A673 (cell line): ENCODE measurements around the gene ZBTB38. TPM values are rescaled to one million over a fixed set of nuclear protein-coding genes. Genes with fewer than 3 reads are reported as not detected.
A peak's percentile ranks its signal among the peaks of the same experiment; 100 is the strongest.

Experiments used
- BruUV-seq: library from RNA; stranded (reverse); fragments of 400-500 nt; replicated peaks from 2 replicates; lab custom pipeline; 2021; lab: Mats Ljungman, UMichigan
- CTCF ChIA-PET: fragments of 300-600 bp; sonication (Branson Sonifier 250); formaldehyde crosslinking; loops from one replicate; lab custom pipeline; 2022; ENCODE audit warnings: antibody characterized with exemption; lab: Charles Lee
- POLR2A ChIA-PET: fragments of 300-600 bp; sonication (Branson Sonifier 250); formaldehyde crosslinking; loops from one replicate; lab custom pipeline; 2022; ENCODE audit warnings: antibody characterized with exemption; ENCODE audit not compliant: low non-redundant PET; lab: Charles Lee
- DNase-seq: peaks from one replicate; pipeline ENCODE4 v3.0.0-alpha.2; 2015; ENCODE audit warnings: low spot score
- H3K27ac ChIP-seq: fragments of 200-600 bp; sonication (generic); 2 replicates; pipeline ENCODE4 v1.5.1; 2016; ENCODE audit warnings: mixed run types, low read depth, mild to moderate bottlenecking, mixed read lengths, antibody characterized with exemption, low read length; ENCODE audit not compliant: poor library complexity, severe bottlenecking
- H3K27me3 ChIP-seq: fragments of 200-600 bp; sonication (generic); replicated peaks from 2 replicates; pipeline ENCODE4 v1.6.1; 2017; ENCODE audit warnings: mixed run types, low read depth, mild to moderate bottlenecking, mixed read lengths, antibody characterized with exemption, low read length; ENCODE audit not compliant: insufficient read depth, poor library complexity
- H3K36me3 ChIP-seq: fragments of 200-600 bp; sonication (generic); 2 replicates; pipeline ENCODE4 v1.6.1; 2016; ENCODE audit warnings: mixed run types, mild to moderate bottlenecking, mixed read lengths, antibody characterized with exemption, low read length; ENCODE audit not compliant: insufficient read depth, poor library complexity, severe bottlenecking
- H3K4me1 ChIP-seq: fragments of 200-600 bp; sonication (generic); 2 replicates; pipeline ENCODE4 v1.6.1; 2017; ENCODE audit warnings: mixed run types, mild to moderate bottlenecking, mixed read lengths, antibody characterized with exemption, low read length; ENCODE audit not compliant: insufficient read depth, poor library complexity, severe bottlenecking
- H3K4me3 ChIP-seq: fragments of 200-600 bp; sonication (generic); 2 replicates; pipeline ENCODE4 v1.5.1; 2016; ENCODE audit warnings: low read depth, mixed run types, mild to moderate bottlenecking, mixed read lengths, low read length; ENCODE audit not compliant: poor library complexity, severe bottlenecking
- H3K9me3 ChIP-seq: fragments of 200-600 bp; sonication (generic); 2 replicates; pipeline ENCODE4 v1.6.1; 2016; ENCODE audit warnings: mixed run types, low read depth, mild to moderate bottlenecking, mixed read lengths, antibody characterized with exemption, low read length; ENCODE audit not compliant: poor library complexity, severe bottlenecking
- EZH2 ChIP-seq: fragments of 200-600 bp; sonication (generic); IDR thresholded peaks from 2 replicates; pipeline ENCODE4 v1.6.1; 2017; ENCODE audit warnings: borderline replicate concordance, low read depth, mild to moderate bottlenecking, mixed read lengths, antibody characterized with exemption, low read length; ENCODE audit not compliant: poor library complexity, severe bottlenecking
- intact Hi-C: fragments of 100-400 bp; cut with micrococcal nuclease; formaldehyde crosslinking; loops from one replicate; pipeline ENCODE4 v1.10.0; 2022; ENCODE audit not compliant: unreplicated experiment
- total RNA-seq: library from RNA; stranded (reverse); gene quantifications from 2 replicates; pipeline ENCODE4 v1.2.3, GENCODE V29; 2021
- TF ChIP-seq, protein P1 (sequence below): fragments of 300-800, 200-600 bp; sonication (generic); conservative IDR thresholded peaks from 2 replicates; pipeline ENCODE4 v1.5.1; 2017; ENCODE audit warnings: low read depth, mild to moderate bottlenecking, antibody characterized with exemption, low read length, moderate library complexity, mixed read lengths

The ZBTB38 gene
- total RNA-seq, 1 experiment from 2014 or later, result 23.7 TPM

DNA sequence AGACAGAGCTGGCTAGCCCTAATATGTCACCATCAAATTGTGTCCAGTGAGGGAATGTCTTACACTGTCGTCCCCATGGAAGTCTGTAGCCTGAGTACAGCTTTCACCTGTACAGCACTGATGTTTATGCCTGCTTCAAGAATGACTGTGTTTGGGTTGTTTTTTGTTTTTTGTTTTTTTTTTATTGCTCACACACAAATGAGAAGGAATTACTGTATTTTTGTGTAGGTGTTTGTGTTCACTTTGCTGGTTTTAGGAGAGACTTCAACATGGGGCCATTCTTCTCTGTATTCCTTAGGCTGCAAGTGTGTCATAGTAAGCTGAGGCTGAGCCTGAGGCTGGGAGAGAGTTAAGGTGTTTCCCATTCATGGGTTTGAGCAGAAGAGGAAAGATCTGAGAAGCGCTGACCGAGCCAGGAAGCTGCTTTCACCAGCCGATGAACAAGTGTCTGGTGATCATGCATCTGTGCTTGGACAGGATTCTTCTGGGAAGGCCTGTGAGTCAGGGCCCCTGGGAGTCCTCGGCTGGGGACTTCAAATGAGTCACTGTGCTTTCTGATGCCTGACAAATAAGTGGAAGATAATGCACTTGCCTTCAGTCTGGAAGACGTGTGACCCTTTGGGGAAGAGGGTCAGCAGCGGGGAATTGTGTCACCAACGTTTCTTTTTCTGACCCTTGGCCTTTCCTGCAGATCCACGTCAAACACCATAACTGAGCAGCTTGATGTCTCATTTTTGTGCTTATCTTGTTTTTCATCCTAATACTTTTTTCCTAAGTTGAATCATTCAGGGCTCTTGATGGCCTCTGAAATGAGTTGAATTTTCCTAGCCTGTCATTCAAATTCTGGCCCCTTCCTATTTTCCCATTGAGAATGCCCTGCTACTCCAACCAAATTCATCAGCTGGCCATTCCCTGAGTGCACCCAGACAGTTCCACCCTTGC is 36.7 kb upstream of the ZBTB38 start:
- no peaks in the 10 kb centered on the region for H3K36me3 ChIP-seq
- H3K9me3 ChIP-seq, result no peaks in the 10 kb centered on the region
- POLR2A ChIA-PET, result no interaction called here
- intact Hi-C loops, result no loop called here
- TF ChIP-seq, protein P1, sequence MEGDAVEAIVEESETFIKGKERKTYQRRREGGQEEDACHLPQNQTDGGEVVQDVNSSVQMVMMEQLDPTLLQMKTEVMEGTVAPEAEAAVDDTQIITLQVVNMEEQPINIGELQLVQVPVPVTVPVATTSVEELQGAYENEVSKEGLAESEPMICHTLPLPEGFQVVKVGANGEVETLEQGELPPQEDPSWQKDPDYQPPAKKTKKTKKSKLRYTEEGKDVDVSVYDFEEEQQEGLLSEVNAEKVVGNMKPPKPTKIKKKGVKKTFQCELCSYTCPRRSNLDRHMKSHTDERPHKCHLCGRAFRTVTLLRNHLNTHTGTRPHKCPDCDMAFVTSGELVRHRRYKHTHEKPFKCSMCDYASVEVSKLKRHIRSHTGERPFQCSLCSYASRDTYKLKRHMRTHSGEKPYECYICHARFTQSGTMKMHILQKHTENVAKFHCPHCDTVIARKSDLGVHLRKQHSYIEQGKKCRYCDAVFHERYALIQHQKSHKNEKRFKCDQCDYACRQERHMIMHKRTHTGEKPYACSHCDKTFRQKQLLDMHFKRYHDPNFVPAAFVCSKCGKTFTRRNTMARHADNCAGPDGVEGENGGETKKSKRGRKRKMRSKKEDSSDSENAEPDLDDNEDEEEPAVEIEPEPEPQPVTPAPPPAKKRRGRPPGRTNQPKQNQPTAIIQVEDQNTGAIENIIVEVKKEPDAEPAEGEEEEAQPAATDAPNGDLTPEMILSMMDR, result no peak
- TF ChIP-seq EZH2, result no peak
- H3K4me1 ChIP-seq, result no peaks in the 10 kb centered on the region
- CTCF ChIA-PET, result no interaction called here
- peak; percentile 66 for DNase-seq
- H3K4me3 ChIP-seq, result no peak overlapping the region
- no peak overlapping the region for H3K27ac ChIP-seq
- no TSS peak for BruUV-seq
- H3K27me3 ChIP-seq, result no peaks in the 10 kb centered on the region

DNA sequence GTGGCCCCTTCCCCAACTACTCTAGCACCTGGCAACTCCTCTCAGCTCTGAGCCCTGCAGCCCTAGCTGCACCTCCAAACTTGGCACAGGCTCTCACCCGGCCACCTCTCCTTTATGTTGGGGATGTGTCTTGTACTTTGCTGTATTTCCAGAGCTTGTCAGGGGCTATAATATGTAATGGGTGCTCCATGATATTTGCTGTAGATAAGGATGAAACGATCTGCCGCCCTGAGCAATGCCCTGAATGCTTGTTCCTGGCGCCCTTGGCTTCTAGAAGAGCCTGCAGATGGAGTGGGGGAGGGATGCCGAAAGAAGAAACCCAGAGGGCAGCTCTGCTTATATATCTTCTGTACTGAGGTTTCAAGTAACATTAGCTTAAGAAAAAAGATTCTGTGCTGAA is 35.9 kb upstream of the ZBTB38 start:
- Histone ChIP-seq H3K9me3 (no peaks in the 10 kb centered on the region), H3K4me1 (no peaks in the 10 kb centered on the region), H3K27me3 (no peaks in the 10 kb centered on the region), H3K4me3 (no peak overlapping the region), H3K36me3 (no peaks in the 10 kb centered on the region), H3K27ac (no peak overlapping the region)
- POLR2A ChIA-PET, result no interaction called here
- TF ChIP-seq EZH2, result no peak
- TF ChIP-seq, protein P1, result no peak
- CTCF ChIA-PET, result no interaction called here
- DNase-seq, result no peak
- intact Hi-C loops, result no loop called here
- no TSS peak for BruUV-seq

DNA sequence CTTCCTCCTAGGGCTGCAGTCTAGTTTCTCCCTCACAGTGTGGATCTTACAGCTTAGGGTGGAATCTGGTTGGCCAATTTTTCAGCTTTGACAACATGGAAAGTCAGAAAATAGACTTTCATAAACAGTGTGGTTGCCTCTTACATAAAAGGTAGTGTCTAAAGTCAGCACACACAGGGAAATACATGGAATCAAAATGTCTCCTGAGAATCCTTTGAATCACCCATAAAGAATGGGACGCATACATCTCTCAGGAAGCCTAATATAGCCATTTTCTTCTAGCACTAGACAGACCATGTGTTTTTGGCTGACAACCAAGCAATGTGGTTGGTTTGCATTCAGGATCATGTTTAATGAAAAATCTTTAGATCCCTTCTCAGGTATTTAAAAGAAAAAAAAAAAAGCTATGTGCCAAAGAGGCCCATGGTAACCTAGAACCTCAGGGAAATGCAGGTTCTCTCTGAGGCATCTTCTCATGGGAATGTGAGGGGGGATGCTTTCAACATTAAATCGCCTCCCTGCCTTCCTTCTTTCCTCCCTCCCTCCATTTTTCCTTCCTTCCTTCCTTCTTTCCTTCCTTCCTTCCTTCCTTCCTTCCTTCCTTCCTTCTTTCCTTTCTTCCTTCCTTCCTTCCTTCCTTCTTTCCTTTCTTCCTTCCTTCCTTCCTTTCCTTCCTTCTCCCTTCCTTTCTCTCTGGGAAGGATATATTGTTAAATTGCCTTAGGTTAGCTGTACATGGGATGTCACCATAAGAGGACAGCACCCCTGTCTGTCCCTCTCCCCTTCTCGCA is 34.3 kb upstream of the ZBTB38 start:
- POLR2A ChIA-PET, result no interaction called here
- CTCF ChIA-PET, result no interaction called here
- Histone ChIP-seq H3K27ac (no peak overlapping the region), H3K4me1 (no peaks in the 10 kb centered on the region), H3K4me3 (no peak overlapping the region), H3K9me3 (no peaks in the 10 kb centered on the region), H3K36me3 (no peaks in the 10 kb centered on the region), H3K27me3 (no peaks in the 10 kb centered on the region)
- no peak for DNase-seq
- intact Hi-C loops, result no loop called here
- no peak for TF ChIP-seq EZH2
- BruUV-seq, result no TSS peak
